Measurements from ENCODE around the gene ARL11. TPM values are rescaled to one million over a fixed set of nuclear protein-coding genes. Genes with fewer than 3 reads are reported as not detected.

Gene ARL11
- total and polyA plus RNA-seq, 2 of the 4 experiments (the other 2 are of a cell fraction): not detected

- Histone ChIP-seq H3K4me1 (ENCODE audit: control insufficient read depth, insufficient read depth, low read length) (no peaks in the 10 kb centered on the region), H2BK5ac (ENCODE audit: low read depth, low read length, poor library complexity, severe bottlenecking) (no peak overlapping the region), H2BK15ac (ENCODE audit: low read depth, low read length) (no peak overlapping the region), H2AK9ac (replicated peaks; ENCODE audit: low read depth, low read length, poor library complexity) (no peak overlapping the region), H3K9me1 (ENCODE audit: insufficient read depth, low read length) (0 out of 2 replicates have a peak, but pooled peaks cover 3% of the 10 kb centered on the region), H3K4ac (ENCODE audit: low read depth, low read length) (no peak overlapping the region), H3K36me3 (ENCODE audit: control insufficient read depth, insufficient read depth, low read length) (peaks cover 13% of the 10 kb centered on the region; the same call in 1 of the 2 replicates), H2AK5ac (ENCODE audit: low read depth, low read length) (no peak overlapping the region), H3K4me3 (ENCODE audit: insufficient read depth, low read depth, low read length) (no peak overlapping the region), H4K91ac (ENCODE audit: insufficient read depth, low read depth, low read length) (no peak overlapping the region), H3K27me3 (ENCODE audit: control insufficient read depth, insufficient read depth, low read length) (no peaks in the 10 kb centered on the region), H2AFZ (replicated peaks; ENCODE audit: low read length, poor library complexity) (no peak overlapping the region), H4K8ac (ENCODE audit: low read depth in 2 of 2, low read length in 2 of 2) (no peak overlapping the region), H3K27ac (ENCODE audit: insufficient read depth, low read length) (no peak overlapping the region), H2BK20ac (ENCODE audit: low read depth, low read length) (no peak overlapping the region), H3K56ac (ENCODE audit: extremely low read depth, insufficient read depth, low read length) (no peak overlapping the region), H3K23ac (ENCODE audit: low read depth, low read length) (no peak overlapping the region), H3K9ac (ENCODE audit: low read depth, low read length) (no peak overlapping the region), H3K14ac (replicated peaks; ENCODE audit: low read depth, low read length) (no peak overlapping the region), H3K18ac (ENCODE audit: low read depth, low read length) (no peak overlapping the region), H2BK120ac (ENCODE audit: low read depth, low read length) (no peak overlapping the region), H3K79me1 (ENCODE audit: low read depth in 1 of 2, low read length in 2 of 2) (peaks cover 28 to 45% of the 10 kb centered on the region in 2 experiments), H4K5ac (ENCODE audit: low read depth, low read length) (no peak overlapping the region), H3K4me2 (ENCODE audit: low read depth, low read length) (no peak overlapping the region), H3K9me3 (ENCODE audit: control insufficient read depth, insufficient read depth, low read length) (no peaks in the 10 kb centered on the region), H4K20me1 (ENCODE audit: insufficient read depth, low read length) (peaks cover 3% of the 10 kb centered on the region; the same call in 1 of the 2 replicates)
- intact Hi-C loops (cut with micrococcal nuclease) (no loop called here), in situ Hi-C loops (cut with MboI; ENCODE audit: low sequenced_read_pairs) (no loop called here), dilution Hi-C loops (cut with HindIII; ENCODE audit: low sequenced_read_pairs, unreplicated experiment) (no loop called here)
- ATAC-seq (ENCODE audit: low read depth) (no peak), DNase-seq (no peak)
- CTCF ChIA-PET: no interaction called here
- TF ChIP-seq RAD21 (IDR thresholded peaks at IDR 0.05; ENCODE audit: low read length) (no peak), FOS (IDR thresholded peaks at IDR 0.05; ENCODE audit: low read depth, low read length) (no peak), MAZ (IDR thresholded peaks at IDR 0.05; ENCODE audit: borderline replicate concordance, low read depth, low read length) (no peak), RCOR1 (IDR thresholded peaks at IDR 0.05; ENCODE audit: insufficient replicate concordance, low read length) (no peak), MAFK (IDR thresholded peaks at IDR 0.05; ENCODE audit: low read depth, low read length) (no peak), CEBPB (IDR thresholded peaks at IDR 0.05; ENCODE audit: low read depth, low read length) (no peak), POLR2A (IDR thresholded peaks at IDR 0.05; ENCODE audit: low read depth, low read length) (no peak), RFX5 (IDR thresholded peaks at IDR 0.05; ENCODE audit: low read depth, low read length) (no peak), CHD1 (IDR thresholded peaks at IDR 0.05; ENCODE audit: low read depth, low read length) (no peak), MXI1 (IDR thresholded peaks at IDR 0.05; ENCODE audit: borderline replicate concordance, low read depth, low read length) (no peak), CTCF (conservative IDR thresholded peaks at IDR 0.05; ENCODE audit: low read depth, low read length) (no peak), USF2 (IDR thresholded peaks at IDR 0.05; ENCODE audit: low read depth, low read length) (no peak), ELK1 (IDR thresholded peaks at IDR 0.05; ENCODE audit: borderline replicate concordance, low read depth, low read length) (no peak), SMC3 (IDR thresholded peaks at IDR 0.05; ENCODE audit: low read depth, low read length) (no peak)
- POLR2A ChIA-PET (ENCODE audit: unreplicated experiment): no interaction called here
- no CpG with 5 or more reads among the region's 3 CpGs for WGBS, 2 experiments (ENCODE audit: extremely low coverage in 2 of 2, insufficient read length in 1 of 2)
- BruUV-seq (replicated peaks): no TSS peak
These were observed 48.8 kb upstream of the ARL11 start for GRCh38 chr13:49579501-49579900.
